ENCODE measurements around the gene JPH2. TPM values are rescaled to one million over a fixed set of nuclear protein-coding genes. Genes with fewer than 3 reads are reported as not detected.

Gene JPH2
- total RNA-seq, 1 donor = under 0.01 TPM

DNA sequence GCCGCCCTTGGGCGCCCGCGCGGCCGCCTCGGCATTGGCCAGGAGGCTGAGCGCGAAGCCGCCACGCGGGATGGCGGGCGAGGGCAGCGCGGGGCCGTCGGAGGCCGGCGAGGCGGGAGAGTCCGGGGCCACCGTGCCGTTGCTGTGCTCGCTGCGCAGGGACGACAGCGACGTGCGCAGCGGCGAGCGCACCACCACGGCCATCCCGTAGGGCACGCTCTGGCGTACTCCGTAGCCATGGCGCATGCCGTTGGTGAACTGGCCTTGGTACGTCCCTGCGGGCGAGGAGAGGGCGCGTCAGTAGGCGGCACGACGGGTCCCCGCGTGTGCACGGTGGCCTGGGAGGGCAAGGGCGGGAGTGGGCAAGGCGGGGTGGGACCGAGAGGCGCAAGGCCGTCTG is 26.9 kb downstream of the JPH2 start:
- no peak for DNase-seq (ENCODE audit: low read depth in 2 of 3, low spot score in 2 of 3)

DNA sequence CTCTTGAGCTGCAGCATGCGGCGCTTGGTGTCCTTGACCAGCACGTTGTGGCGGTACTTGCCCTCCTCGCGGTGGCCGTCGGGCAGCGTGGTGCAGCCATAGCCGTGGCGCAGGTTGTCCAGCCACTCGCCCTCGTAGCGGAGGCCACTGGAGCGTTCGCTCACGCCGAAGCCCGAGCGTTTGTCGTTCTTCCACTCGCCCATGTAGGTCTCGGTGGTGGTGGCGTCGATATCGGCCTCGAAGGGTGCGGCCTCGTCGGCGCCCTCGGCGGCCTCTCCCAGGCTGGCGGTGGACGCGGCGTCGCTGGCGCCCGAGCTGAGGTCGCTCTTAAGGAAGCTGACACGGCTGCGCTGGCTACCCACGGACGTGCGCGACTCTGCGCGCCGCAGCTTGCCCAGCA is 27.3 kb downstream of the JPH2 start:
- no peak for DNase-seq (ENCODE audit: low read depth in 2 of 3, low spot score in 2 of 3)

DNA sequence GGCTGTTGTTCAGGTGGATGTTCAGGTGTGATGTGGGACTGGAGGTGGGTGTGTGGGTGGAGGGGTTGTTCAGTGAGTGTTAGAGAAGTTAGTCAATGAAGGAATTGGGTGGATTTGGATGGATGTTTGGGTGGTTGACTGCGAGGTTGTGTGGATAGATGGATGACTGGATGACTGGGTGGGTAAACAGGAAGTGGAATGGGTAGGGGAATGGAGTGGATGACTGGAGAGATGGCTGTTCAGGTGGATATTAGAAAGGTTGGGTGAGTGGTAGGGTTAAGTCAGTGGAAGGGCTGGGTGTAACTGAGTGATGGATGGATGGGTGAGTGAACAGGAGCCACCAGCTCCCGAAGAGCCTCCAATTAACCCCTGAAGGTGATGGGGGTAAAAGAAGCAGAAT is 27.9 kb downstream of the JPH2 start:
- no peak for DNase-seq (ENCODE audit: low read depth in 2 of 3, low spot score in 2 of 3)

DNA sequence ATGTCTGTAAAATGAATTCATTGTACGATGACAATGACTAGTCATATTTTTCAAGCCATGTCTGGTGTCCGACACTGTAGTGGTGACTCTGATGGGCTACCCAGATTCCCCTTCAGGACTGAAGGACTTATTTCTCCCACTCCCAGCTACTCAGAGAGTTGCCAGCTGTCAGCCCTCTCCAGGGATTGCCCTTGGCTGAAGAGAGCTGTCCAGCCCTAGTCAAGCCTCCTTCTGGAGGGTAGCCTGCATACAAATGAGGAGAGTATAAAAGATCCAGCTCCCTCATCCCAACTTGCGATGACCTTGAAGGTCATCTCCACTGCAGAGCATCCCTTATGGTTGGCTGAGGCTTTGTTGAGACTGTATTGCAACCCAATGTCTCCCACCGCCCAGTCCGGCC is 29.9 kb downstream of the JPH2 start:
- no peak for DNase-seq (ENCODE audit: low read depth in 2 of 3, low spot score in 2 of 3)

DNA sequence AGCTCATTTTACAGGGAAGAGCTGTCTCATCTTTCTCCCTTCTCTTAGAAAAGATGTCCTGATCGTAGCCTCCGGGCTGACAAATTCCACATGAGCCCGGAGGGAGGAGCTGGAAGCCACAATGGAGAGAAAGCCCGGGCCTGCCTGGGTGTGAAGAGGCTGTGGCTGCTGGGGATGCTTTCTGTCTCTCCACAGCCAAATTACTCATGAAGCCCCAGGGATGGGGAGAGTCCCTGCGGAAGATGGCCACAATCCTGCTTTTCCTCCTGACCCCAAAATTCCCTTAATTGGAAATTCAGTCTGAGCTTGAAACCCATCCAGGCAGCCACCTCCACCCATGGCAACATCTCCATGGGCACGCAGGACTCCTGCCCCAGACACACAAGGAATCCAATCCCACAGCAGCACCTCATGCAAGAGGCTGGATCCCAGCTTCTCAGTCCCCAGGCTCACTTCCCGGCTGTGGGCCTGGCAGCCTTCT is 32.4 kb downstream of the JPH2 start:
- DNase-seq (ENCODE audit: low read depth in 2 of 3, low spot score in 2 of 3) = no peak

DNA sequence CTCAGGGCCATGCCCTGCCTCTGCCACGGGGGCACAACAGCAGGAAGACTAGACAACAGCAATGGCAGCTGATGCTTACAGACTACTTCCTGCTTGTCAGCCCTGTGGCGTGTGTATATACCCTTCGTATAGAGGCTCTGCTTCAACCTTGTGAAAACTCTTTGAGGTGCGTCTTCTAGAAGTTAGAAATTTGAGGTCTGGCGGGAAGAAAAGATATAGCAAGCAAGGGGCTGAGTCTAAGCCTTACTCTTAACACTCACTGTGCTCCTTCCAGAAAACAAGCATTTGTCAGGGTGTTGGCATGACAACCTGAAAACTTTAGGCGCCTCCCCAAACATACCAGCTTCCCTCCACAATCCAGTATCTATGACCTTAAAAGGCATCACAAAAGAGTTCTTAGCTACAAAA is 33.3 kb downstream of the JPH2 start:
- DNase-seq (ENCODE audit: low read depth in 2 of 3, low spot score in 2 of 3) = peak in 1 of 3 donors; percentile 19

DNA sequence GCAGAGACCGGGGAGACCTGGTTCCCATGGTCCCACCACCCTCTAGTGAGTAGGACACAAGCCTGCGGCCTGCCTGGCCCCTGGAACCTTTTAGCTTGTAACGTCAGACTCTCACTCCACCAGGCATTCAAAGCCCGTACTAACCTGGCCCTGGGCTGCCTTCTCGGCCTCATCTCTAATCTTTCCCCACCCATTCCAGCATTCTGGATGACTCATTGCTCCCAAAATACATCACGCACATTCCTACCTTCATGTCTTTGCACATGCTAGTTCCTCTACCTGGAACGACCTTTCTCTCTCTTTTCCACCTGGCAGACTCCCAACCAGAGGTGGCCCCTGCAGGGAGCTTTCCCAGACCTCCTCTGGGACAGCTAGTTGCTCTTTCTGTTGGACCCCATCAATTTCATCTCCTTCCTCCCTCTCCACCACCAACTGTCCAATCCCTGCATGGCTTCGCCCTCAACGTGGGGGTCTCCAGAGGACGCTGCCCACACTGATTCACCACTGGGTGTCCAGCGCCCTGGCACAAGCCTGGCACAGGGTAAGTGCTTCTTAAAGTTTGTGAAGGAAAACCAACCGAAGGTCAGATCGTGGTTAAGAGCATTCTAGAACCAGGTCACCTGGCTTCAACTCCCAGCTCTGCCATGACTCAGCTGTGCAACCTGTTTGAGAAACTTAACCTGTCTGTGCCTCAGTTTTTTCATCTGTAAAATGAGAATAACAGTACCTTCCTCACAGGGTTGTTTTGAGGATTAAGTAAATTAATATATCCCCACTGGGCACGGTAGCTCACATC is 35.2 kb downstream of the JPH2 start:
- no peak for DNase-seq (ENCODE audit: low read depth in 2 of 3, low spot score in 2 of 3)

DNA sequence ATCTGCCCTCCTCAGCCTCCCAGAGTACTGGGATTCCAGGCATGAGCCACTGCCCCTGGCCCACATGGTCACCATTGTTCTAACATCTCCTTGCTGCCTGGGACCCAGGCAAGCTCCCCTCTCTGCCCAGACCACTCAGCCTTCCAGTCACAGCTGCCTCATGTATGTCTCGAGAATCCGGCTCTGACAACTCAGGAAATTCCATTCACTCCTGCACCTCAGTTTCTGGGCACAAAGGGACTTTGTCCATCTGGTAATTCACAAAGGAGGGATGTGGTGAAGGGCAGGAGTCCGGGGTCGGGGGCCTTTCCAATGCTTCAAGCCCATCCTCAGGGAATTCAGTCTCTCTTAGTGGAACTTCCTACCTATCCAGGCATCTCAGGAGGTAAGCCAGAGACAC is 40.7 kb downstream of the JPH2 start:
- no peak for DNase-seq (ENCODE audit: low read depth in 2 of 3, low spot score in 2 of 3)

DNA sequence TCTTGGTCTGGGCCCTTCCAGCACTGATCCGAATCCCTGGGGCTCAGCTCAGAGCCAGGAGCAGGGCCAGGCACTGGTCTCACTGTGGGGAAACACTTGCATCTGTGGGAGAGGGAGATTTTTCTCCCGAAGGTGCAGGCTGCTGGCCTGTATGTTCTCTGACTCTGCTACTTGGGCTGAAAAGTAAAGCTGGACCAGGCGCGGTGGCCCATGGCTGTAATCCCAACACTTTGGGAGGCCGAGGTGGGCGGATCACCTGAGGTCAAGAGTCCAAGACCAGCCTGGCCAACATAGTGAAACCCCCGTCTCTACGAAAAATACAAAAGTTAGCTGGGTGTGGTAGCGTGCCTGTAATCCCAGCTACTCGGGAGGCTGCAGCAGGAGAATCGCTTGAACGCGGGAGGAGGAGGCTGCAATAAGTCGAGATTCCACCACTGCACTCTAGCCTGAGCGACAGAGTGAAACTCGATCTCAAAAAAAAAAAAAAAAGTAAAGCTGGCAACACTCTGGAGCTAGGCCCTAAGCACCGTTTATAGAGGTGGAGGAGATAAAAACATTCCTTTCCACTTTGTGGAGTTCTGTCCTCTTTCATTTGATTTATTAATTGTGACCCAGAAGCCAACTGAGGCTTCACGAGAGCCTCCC is 41.7 kb downstream of the JPH2 start:
- DNase-seq (ENCODE audit: low read depth in 2 of 3, low spot score in 2 of 3) = no peak

DNA sequence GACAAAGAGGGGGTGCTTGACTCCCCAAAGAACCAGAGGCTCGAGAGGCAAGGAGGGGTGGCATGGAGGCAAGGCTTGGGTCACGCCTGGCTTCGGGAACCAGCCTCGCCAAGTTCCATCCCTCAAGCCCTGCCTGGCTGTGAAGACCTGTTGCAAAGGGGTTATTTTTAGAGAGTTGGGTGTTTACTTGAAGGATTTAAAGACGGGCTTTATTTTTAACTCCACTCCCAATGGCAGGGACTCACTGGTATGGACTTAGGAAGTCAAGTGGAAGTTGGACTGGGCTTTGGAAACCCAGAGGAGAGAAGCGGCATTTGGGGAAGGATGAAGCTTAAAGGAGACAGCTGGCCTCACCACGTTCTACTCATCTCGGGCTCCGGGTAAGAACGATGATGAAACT is 43.1 kb downstream of the JPH2 start:
- DNase-seq (ENCODE audit: low read depth in 2 of 3, low spot score in 2 of 3) = no peak

DNA sequence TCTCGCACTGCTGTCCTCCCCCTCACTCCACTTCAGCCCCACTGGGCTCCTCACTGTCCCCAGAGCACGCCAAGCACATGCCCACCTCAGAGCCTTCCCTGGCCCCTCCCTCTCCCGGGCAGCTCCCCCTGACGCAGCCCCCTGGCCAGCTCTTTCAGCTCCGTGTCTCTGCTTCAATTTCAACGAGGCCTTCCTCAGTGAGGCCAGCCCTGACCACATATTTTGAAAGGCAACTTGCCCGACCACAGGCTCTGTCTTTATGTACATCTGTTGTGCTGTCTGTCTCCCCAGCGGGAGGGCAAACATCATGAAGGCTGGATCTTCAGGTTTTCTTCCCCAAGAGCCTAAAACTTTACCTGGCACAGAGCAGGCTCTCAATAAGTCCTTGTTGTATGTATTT is 44.6 kb downstream of the JPH2 start:
- no peak for DNase-seq (ENCODE audit: low read depth in 2 of 3, low spot score in 2 of 3)

DNA sequence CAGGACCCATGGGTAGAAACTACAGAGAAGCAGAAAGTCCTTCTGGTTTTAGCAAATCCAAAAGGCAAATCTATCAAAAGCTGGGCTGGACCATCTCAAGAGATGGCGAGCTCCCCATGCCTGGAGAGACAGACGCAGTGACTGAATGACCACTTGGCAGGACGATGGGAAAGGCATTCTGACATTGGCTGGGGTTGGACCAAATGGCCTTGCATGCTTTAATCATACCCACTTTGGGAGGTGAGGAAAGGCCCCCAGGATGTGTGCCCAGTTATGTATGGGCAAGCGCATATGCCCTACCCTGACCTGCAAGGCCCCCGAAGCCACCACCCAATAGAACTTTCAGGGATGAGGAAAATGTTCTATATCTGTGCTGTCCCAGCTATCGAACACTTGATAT is 45.1 kb downstream of the JPH2 start:
- DNase-seq (ENCODE audit: low read depth in 2 of 3, low spot score in 2 of 3) = no peak

DNA sequence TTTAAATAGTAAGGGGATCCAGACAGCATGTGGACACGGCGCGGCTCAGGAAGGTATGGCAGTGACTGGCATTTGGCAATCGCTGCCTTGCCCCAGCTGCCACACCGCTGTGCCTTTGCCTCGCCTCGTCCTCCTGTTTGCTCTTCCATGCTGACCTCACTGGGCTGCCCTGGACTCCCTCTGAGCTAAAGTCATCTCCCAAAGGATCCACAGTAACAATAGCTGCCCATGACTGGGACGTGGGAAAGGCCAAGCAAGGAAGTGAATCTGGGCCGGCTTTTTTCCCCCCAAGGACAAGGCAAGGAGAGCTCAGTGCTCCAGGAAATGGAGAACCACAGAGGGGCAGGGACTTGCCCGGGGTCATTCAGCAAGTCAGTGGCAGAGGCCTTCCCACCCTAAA is 48.1 kb downstream of the JPH2 start:
- no peak for DNase-seq (ENCODE audit: low read depth in 2 of 3, low spot score in 2 of 3)

DNA sequence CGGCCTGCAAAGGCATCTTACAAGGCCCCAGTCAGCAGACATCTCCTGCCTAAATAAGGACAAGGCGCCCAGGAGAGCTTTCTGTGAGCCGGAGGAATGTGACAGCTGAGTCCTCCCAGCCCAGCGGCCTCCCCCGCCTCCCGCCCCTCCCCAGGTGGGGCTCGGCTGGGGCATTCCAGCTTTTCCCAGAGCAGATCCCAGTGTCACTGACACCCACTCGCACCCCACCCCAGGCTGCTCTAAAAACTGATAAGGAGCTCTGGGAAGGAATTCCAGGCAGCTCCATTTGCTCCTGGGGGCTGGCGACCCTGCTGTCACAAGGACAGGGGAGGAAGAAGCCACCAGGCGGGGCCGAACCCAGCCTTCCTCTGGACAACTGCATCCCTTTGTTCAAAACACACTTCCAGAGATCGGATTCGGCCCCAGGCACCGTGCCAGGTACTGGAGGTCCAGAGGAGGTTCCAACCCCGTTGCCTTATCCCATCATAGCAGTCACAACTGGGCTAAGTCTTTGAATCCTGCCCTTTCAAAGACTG is 49.7 kb downstream of the JPH2 start:
- no peak for DNase-seq (ENCODE audit: low read depth in 2 of 3, low spot score in 2 of 3)

DNA sequence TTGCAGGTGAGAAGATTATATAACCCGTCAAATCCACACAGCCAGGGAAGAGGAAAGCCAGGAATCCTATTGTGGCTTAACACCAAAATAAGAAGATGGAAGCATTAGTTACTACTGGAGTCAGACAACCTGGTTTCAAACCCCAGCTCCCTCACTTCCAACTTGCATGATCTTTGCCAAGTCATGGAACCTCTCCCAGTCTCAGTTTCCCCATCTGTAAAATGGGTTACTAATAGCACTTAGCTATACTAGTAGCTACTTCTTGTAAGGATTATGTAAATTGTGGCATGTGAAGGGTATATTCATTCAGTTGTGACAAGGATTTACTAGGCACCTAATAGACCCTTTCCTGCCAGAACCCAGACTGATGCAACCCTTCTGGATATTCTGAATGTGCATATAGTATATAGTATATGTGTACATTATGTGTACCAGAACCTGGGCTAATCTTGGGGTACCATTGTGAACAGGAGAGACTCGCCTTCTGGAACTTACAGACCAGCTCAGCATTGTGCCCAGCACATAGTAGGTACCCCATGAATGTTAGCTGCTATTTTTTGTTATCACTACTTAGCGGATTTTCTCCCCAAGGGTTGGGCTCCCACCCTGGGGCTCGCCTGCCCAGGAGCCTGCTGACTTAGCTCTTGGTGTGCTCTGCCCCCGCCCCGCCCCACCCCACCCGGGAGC is 50.3 kb downstream of the JPH2 start:
- DNase-seq (ENCODE audit: low read depth in 2 of 3, low spot score in 2 of 3) = no peak

DNA sequence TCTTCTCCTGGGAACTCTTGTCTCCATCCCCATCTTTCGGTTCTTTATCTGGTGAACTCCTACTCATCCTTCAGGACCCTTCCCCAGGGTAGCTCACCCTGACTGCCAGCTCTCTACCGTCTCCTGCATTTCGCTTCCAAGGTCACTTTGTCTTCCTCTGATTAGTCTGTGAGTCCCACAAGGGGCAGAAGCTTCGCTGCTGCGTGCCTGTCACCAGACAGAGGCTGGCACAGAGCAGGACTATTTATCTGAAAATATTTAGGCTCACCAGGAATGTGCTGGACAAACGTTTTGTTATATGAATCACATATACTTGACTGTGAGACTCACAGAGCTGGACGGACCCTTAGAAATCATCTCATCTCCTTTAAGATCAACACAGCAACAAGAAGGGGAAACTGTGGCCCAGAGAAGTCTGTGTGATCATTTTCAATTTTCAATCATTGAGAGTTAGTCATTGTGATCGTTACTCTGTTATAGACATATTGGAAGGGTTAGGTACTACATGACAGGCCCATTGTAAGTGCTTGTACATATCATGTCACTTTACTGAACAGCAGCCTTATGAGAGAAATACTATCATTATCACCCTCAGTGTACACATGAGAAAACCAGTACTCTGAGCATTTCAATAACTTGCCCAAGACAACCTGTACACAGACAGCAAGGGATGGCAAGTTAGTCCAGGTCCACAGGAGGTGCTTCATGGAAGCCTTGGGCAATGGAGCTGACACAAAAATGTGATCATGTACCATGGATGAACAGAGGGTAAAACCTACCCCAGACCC is 51.4 kb downstream of the JPH2 start:
- DNase-seq (ENCODE audit: low read depth in 2 of 3, low spot score in 2 of 3) = no peak

DNA sequence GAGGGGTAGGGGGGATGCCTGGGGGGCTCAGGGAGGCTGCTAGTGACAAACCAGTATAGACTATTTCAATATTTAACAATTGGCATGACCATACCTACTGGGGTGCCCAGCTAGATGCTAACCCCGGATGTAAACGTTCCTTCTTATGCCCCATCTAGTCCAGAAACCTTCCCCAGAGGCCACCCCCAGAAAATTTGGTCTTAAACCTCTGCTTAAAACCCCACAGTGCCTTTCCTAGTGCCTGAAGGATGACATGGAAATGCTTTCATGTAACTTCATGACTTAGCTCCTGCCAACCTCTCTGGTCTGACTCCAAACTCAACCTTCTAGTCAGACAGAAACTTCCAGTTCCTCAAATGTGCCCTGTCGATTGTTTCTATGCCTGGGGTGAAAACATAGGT is 52.0 kb downstream of the JPH2 start:
- peak in 1 of 3 donors; percentile 35 for DNase-seq (ENCODE audit: low read depth in 2 of 3, low spot score in 2 of 3)

DNA sequence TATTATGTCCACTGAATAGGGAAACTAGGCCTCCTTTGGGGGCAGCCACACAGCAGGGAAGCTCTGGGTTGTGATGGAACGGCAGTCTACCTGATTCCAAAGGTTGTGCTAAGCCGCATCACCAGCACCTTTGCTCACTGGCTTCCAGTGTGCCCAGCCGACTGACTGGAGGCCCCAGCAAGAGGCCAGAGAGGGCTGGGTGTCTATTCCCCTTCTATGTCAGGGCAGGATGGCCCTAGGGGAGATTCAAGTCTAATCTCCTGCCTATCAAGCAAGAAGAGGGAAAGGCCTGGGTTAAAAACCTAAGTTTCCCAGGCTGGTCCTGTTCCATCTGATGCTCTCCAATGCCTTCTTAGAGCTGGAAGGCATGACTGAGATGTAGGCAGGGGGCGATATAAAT is 53.6 kb downstream of the JPH2 start:
- DNase-seq (ENCODE audit: low read depth in 2 of 3, low spot score in 2 of 3) = no peak

DNA sequence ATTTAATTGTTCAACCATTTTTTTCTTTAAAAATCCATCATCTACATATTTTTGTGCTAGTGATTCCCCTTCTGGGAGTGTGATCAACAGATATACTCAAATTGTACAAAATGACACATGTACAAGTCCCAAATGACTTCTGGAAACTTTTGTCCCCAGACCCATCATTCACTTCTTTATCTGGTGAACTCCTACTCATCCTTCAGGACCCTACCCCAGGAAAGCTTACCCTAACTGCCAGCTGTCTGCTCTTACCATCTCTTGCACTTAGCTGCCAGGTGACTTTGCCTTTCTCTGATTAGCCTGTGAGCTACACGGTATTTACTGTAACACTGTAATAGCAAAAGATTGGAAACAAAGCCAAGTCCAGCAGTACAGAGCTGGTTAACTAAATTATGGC is 55.3 kb downstream of the JPH2 start:
- no peak for DNase-seq (ENCODE audit: low read depth in 2 of 3, low spot score in 2 of 3)

DNA sequence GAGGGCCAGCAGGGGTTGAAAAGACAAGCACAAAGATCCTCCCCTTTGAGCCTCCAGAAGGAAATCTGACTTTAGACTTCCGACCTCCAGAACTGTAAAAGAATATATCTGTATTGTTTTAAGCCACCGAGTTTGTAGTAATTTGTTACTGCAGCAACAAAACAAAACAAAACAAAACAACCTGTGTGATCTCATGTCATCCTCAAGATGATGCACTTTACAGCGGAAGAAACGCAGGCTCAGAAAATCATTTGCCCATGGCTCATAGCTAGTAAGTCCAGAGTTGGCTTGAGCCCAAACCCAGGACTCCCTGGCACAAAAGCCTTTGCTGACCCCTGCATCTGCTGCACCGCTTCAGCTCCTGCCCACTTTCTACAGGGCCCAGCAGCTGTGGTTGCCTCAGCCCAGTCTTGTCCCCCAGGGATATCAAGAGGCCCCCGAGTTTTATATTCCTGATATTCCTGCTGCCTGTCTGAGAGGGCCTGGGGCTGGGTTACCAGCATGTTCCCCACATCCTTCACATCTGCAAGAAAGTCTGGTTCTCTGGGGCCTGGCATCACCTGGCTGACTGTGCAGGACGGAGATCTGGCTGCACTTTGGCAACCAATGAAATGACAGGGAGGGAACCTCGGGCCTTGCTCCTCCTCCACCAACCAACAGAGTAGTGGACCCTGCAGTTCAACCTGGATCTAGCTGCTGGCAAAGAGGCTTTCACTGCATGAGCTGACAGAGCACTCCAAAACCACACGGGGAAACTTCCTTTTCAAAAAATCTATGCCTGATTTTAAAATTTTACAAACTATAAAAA is 56.9 kb downstream of the JPH2 start:
- no peak for DNase-seq (ENCODE audit: low read depth in 2 of 3, low spot score in 2 of 3)
